GM23338 (cell line): ENCODE results near the gene ESPNL.

Experiments used
- CREB1 ChIP-seq: fragments of 250-450 bp; sonication (Bioruptor Pico); IDR thresholded peaks from 2 replicates; pipeline ENCODE4 v1.5.0; 2020; ENCODE audit warnings: low read depth, mild to moderate bottlenecking, moderate library complexity
- CTCF ChIP-seq, 2 experiments: fragments of 200-600 bp in 1 of 2; sonication (generic) in 1 of 2; conservative IDR thresholded peaks; 2 replicates each; pipeline versions ENCODE4 v1.5.1 to v1.6.1; 2016 to 2017; ENCODE audit warnings: antibody characterized with exemption in 2 of 2, low read depth in 2 of 2, mild to moderate bottlenecking in 2 of 2, moderate library complexity in 1 of 2
- EZH2 ChIP-seq: fragments of 200-600 bp; sonication (generic); IDR thresholded peaks from one replicate; pipeline ENCODE4 v1.8.0; 2017; ENCODE audit warnings: antibody characterized with exemption, mild to moderate bottlenecking, low read depth; ENCODE audit not compliant: unreplicated experiment
- EZH2phosphoT487 ChIP-seq: fragments of 200-600 bp; sonication (generic); IDR thresholded peaks from one replicate; pipeline ENCODE4 v1.8.1; 2018; ENCODE audit warnings: antibody characterized with exemption; ENCODE audit not compliant: unreplicated experiment
- NANOG ChIP-seq: IDR thresholded peaks from 2 replicates; pipeline ENCODE4 v1.6.1; 2016; ENCODE audit warnings: antibody characterized with exemption, borderline replicate concordance
- POLR2AphosphoS5 ChIP-seq: IDR thresholded peaks from 2 replicates; pipeline ENCODE4 v1.6.1; 2016; ENCODE audit warnings: antibody characterized with exemption, low read depth
- REST ChIP-seq: IDR thresholded peaks from one replicate; pipeline ENCODE4 v1.6.1; 2018; ENCODE audit warnings: antibody characterized with exemption; ENCODE audit not compliant: unreplicated experiment
- ZNF331 ChIP-seq: fragments of 250-450 bp; sonication (Bioruptor Pico); IDR thresholded peaks from 2 replicates; pipeline ENCODE4 v1.5.0; 2020; ENCODE audit warnings: low read depth, mild to moderate bottlenecking, moderate library complexity

GRCh38 chr2:238079874-238080327, 20.2 kb upstream of the ESPNL start:
- TF ChIP-seq CTCF (conservative IDR thresholded peaks at IDR 0.05; ENCODE audit: low read depth in 2 of 2) (no peak), POLR2AphosphoS5 (no peak), REST (no peak), EZH2 (no peak), ZNF331 (CRISPR knock-in tag) (no peak), EZH2phosphoT487 (no peak), NANOG (no peak), CREB1 (CRISPR knock-in tag) (no peak)
